SU-DHL-6 (cell line): Measurements from ENCODE around the gene ATP8A1.

Experiments used
- H2AFZ ChIP-seq: fragments of 200-600 bp; sonication (generic); 2 replicates; pipeline ENCODE4 v1.6.1; 2014; ENCODE audit warnings: low read depth, mild to moderate bottlenecking, moderate library complexity, mixed read lengths, antibody characterized with exemption, low read length; ENCODE audit not compliant: severe bottlenecking
- H3F3A ChIP-seq: fragments of 200-600 bp; shearing (Covaris generic); 2 replicates; pipeline ENCODE4 v1.6.0; 2016; ENCODE audit warnings: antibody characterized with exemption, mild to moderate bottlenecking; ENCODE audit not compliant: insufficient read depth
- H3K27ac ChIP-seq: fragments of 200-600 bp; sonication (generic); 2 replicates; pipeline ENCODE4 v1.5.1; 2016; ENCODE audit warnings: low read depth, mild to moderate bottlenecking, low read length, moderate library complexity, mixed read lengths
- H3K27me3 ChIP-seq: fragments of 200-600 bp; sonication (generic), shearing (Covaris generic); 2 replicates; pipeline ENCODE4 v1.6.0; 2014; ENCODE audit warnings: mild to moderate bottlenecking, low read length
- H3K36me3 ChIP-seq: fragments of 200-600 bp; sonication (generic); 2 replicates; pipeline ENCODE4 v1.6.1; 2014; ENCODE audit warnings: mild to moderate bottlenecking, low read length, mixed read lengths
- H3K4me2 ChIP-seq: fragments of 300-600, 200-600 bp; shearing (Covaris generic), sonication (generic); 2 replicates; pipeline ENCODE4 v1.6.0; 2014; ENCODE audit warnings: low read length, low read depth, mild to moderate bottlenecking; ENCODE audit not compliant: poor library complexity, severe bottlenecking
- H3K4me3 ChIP-seq: fragments of 200-600 bp; sonication (generic); 2 replicates; pipeline ENCODE4 v1.5.1; 2014; ENCODE audit warnings: antibody characterized with exemption, low read length, mild to moderate bottlenecking, mixed read lengths; ENCODE audit not compliant: insufficient read depth, poor library complexity, severe bottlenecking
- H3K79me2 ChIP-seq: fragments of 200-600 bp; sonication (generic); 2 replicates; pipeline ENCODE4 v1.6.1; 2014; ENCODE audit warnings: mild to moderate bottlenecking, low read length, moderate library complexity; ENCODE audit not compliant: insufficient read depth
- H3K9ac ChIP-seq: fragments of 200-600 bp; sonication (generic); 2 replicates; pipeline ENCODE4 v1.7.0; 2014; ENCODE audit warnings: mild to moderate bottlenecking, low read length
- H3K9me2 ChIP-seq: fragments of 200-600 bp; sonication (generic); replicated peaks from 2 replicates; pipeline ENCODE4 v1.6.1; 2014; ENCODE audit warnings: low read length; ENCODE audit not compliant: insufficient read depth
- H3K9me3 ChIP-seq: fragments of 200-600 bp; sonication (generic); 2 replicates; pipeline ENCODE4 v1.6.1; 2014; ENCODE audit warnings: low read length, mixed read lengths; ENCODE audit not compliant: insufficient read depth
- H4K20me1 ChIP-seq: fragments of 200-600 bp; sonication (generic); 2 replicates; pipeline ENCODE4 v1.6.1; 2014; ENCODE audit warnings: low read depth, mild to moderate bottlenecking, antibody characterized with exemption, low read length, moderate library complexity, mixed read lengths
- CTCF ChIP-seq: fragments of 200-600 bp; sonication (generic); IDR thresholded peaks from one replicate; pipeline ENCODE4 v1.5.1; 2017; ENCODE audit warnings: antibody characterized with exemption, mild to moderate bottlenecking, low read length, moderate library complexity; ENCODE audit not compliant: insufficient read depth, poor library complexity, severe bottlenecking
- EZH2phosphoT487 ChIP-seq: fragments of 200-600 bp; sonication (generic), shearing (Covaris generic); conservative IDR thresholded peaks from 2 replicates; pipeline ENCODE4 v1.6.1; 2018; ENCODE audit warnings: mild to moderate bottlenecking, antibody characterized with exemption, low read length, moderate library complexity, mixed read lengths

The ATP8A1 gene

GRCh38 chr4:42390622-42391354 lies 266.1 kb downstream of the ATP8A1 start:
- no peak for TF ChIP-seq CTCF
- TF ChIP-seq EZH2phosphoT487: no peak
- Histone ChIP-seq H4K20me1 (no peaks in the 10 kb centered on the region), H3K9me2 (no peaks in the 10 kb centered on the region), H3K9ac (no peak overlapping the region), H3F3A (no peaks in the 10 kb centered on the region), H3K9me3 (no peaks in the 10 kb centered on the region), H3K36me3 (no peaks in the 10 kb centered on the region), H3K4me2 (no peak overlapping the region), H3K27ac (no peak overlapping the region), H2AFZ (no peak overlapping the region), H3K79me2 (no peaks in the 10 kb centered on the region), H3K4me3 (no peak overlapping the region), H3K27me3 (no peaks in the 10 kb centered on the region)

- Histone ChIP-seq H3K36me3 (no peaks in the 10 kb centered on the region), H3F3A (no peaks in the 10 kb centered on the region), H3K9me2 (no peaks in the 10 kb centered on the region), H3K4me3 (no peak overlapping the region), H2AFZ (no peak overlapping the region), H3K27me3 (no peaks in the 10 kb centered on the region), H3K27ac (no peak overlapping the region), H4K20me1 (no peaks in the 10 kb centered on the region), H3K9me3 (no peaks in the 10 kb centered on the region), H3K4me2 (no peak overlapping the region), H3K79me2 (no peaks in the 10 kb centered on the region), H3K9ac (no peak overlapping the region)
- TF ChIP-seq EZH2phosphoT487 (no peak), CTCF (no peak)
Observed at GRCh38 chr4:42385516-42385915, 271.4 kb downstream of the ATP8A1 start.

- Histone ChIP-seq H3K79me2 (no peaks in the 10 kb centered on the region), H3K9ac (no peak overlapping the region), H3K27ac (no peak overlapping the region), H4K20me1 (no peaks in the 10 kb centered on the region), H3K4me2 (no peak overlapping the region), H3K9me3 (no peaks in the 10 kb centered on the region), H3K9me2 (no peaks in the 10 kb centered on the region), H3K36me3 (no peaks in the 10 kb centered on the region), H3F3A (no peaks in the 10 kb centered on the region), H3K27me3 (no peaks in the 10 kb centered on the region), H3K4me3 (no peak overlapping the region), H2AFZ (no peak overlapping the region)
- TF ChIP-seq EZH2phosphoT487: no peak
- no peak for TF ChIP-seq CTCF
Observed at GRCh38 chr4:42381666-42382065, 275.2 kb downstream of the ATP8A1 start.
